Activated T-helper 1 cell treated with anti-CD3 and anti-CD28 coated beads, Interleukin-2, amount 50 U/mL, for 16 hours (primary cell): Measurements from ENCODE around the gene FURIN.
"Not testable (repeated sequence)": the region's sequence is repeated elsewhere in the genome, so short reads cannot be mapped to it uniquely, and the experiment has no call there.

Source experiments
- DNase-seq, 2 donors: peaks; one replicate each; pipeline ENCODE4 v3.0.0-alpha.2; 2020; ENCODE audit warnings: low read depth in 1 of 2, low spot score in 1 of 2

The FURIN gene

GRCh38 chr15:90868261-90868689 lies at the start of gene FURIN:
TSS of gene FURIN (plus strand) at chr15:90868588. CDS start at chr15:90875741, 7,153 bp downstream.
- DNase-seq = no peak

GRCh38 chr15:90819390-90819789 lies 49.0 kb upstream of the FURIN start:
- no peak for DNase-seq

GRCh38 chr15:90819850-90820249 lies 48.5 kb upstream of the FURIN start:
- DNase-seq = no peak

- DNase-seq = no peak
These were observed 47.9 kb upstream of the FURIN start for GRCh38 chr15:90820481-90820880.

- no peak for DNase-seq
These were observed 46.0 kb upstream of the FURIN start for GRCh38 chr15:90822204-90822955.

- no peak for DNase-seq
These were observed 44.9 kb upstream of the FURIN start for GRCh38 chr15:90823455-90823974.

- DNase-seq = not testable (repeated sequence)
These were observed 43.1 kb upstream of the FURIN start for GRCh38 chr15:90825115-90825899.

- DNase-seq = not testable (repeated sequence)
These were observed 42.0 kb upstream of the FURIN start for GRCh38 chr15:90826206-90826885.

- DNase-seq = no peak
These were observed 41.4 kb upstream of the FURIN start for GRCh38 chr15:90826886-90827435.

- DNase-seq = no peak
These were observed 40.3 kb upstream of the FURIN start for GRCh38 chr15:90828111-90828510.

- DNase-seq = no peak
These were observed 39.3 kb upstream of the FURIN start for GRCh38 chr15:90829126-90829525.

- no peak for DNase-seq
These were observed 38.4 kb upstream of the FURIN start for GRCh38 chr15:90829942-90830440.

- DNase-seq = no peak
These were observed 33.8 kb upstream of the FURIN start for GRCh38 chr15:90834626-90835025.

- DNase-seq = no peak
These were observed 32.0 kb upstream of the FURIN start for GRCh38 chr15:90836296-90836871.

- DNase-seq = no peak
These were observed 31.3 kb upstream of the FURIN start for GRCh38 chr15:90837094-90837493.

GRCh38 chr15:90838139-90838538 lies 30.2 kb upstream of the FURIN start:
- peak; percentile 59 to 70 for DNase-seq

- DNase-seq = no peak
These were observed 29.8 kb upstream of the FURIN start for GRCh38 chr15:90838544-90838943.

GRCh38 chr15:90839187-90840071 lies 29.0 kb upstream of the FURIN start:
- DNase-seq = no peak

GRCh38 chr15:90840157-90840855 lies 28.1 kb upstream of the FURIN start:
- no peak for DNase-seq
